IgD-negative memory B cell (primary cell): ENCODE data around the gene XG. TPM values are rescaled to one million over a fixed set of nuclear protein-coding genes. Genes with fewer than 3 reads are reported as not detected.

Experiments
- H3K27ac Mint-ChIP-seq, 3 donors: one replicate each; pipeline ENCODE4 v1.8.0; 2020 to 2022; ENCODE audit warnings: mild to moderate bottlenecking in 3 of 3, mixed read lengths in 3 of 3, moderate library complexity in 1 of 3
- H3K27me3 Mint-ChIP-seq: one replicate; pipeline ENCODE4 v1.8.0; 2021; ENCODE audit warnings: mixed read lengths
- H3K36me3 Mint-ChIP-seq: one replicate; pipeline ENCODE4 v1.8.0; 2020; ENCODE audit warnings: mild to moderate bottlenecking, mixed read lengths
- H3K4me1 Mint-ChIP-seq, 3 donors: one replicate each; pipeline ENCODE4 v1.8.0; 2020 to 2022; ENCODE audit warnings: mixed read lengths in 3 of 3, mild to moderate bottlenecking in 1 of 3
- H3K4me3 Mint-ChIP-seq, 4 donors: one replicate each; pipeline ENCODE4 v1.8.0; 2020 to 2022; ENCODE audit warnings: mild to moderate bottlenecking in 4 of 4, mixed read lengths in 4 of 4, moderate library complexity in 3 of 4
- H3K9me3 Mint-ChIP-seq, 3 donors: one replicate each; pipeline ENCODE4 v1.8.0; 2020 to 2021; ENCODE audit warnings: mixed read lengths in 3 of 3, mild to moderate bottlenecking in 1 of 3
- polyA plus RNA-seq: library from polyadenylated mRNA; unstranded; fragments of 300-500 nt; fragmentation: Illumina TruSeq; gene quantifications from one replicate; pipeline ENCODE4 v1.2.3, GENCODE V29; 2021

The XG gene
- polyA plus RNA-seq, 1 donor from 2014 or later: not detected

DNA sequence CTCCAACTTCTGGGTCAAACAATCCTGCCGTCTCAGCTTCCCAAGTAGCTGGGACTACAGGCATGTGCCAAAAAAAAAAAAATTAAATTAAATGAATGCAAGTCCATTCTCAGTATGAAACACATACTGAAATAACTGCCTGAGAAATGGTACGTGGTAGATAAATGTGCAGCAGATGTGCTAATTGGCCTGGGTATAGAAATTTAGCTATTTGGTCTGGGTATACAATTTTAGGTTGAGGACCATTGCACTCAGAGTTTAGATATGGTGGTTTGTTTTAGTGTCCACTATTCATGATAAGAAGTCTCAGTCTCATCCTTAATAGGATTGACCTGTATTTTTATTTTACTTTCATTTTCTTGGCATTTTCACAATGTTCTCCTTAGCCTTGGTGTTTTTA, 86.1 kb downstream of the XG start:
- no peak overlapping the region for H3K27ac Mint-ChIP-seq
- no peaks in the 10 kb centered on the region for H3K4me1 Mint-ChIP-seq
- H3K9me3 Mint-ChIP-seq: peaks cover 8 to 23% (median 14%) of the 10 kb centered on the region in 3 donors
- no peak overlapping the region for H3K4me3 Mint-ChIP-seq
- H3K36me3 Mint-ChIP-seq: no peaks in the 10 kb centered on the region
- H3K27me3 Mint-ChIP-seq: no peaks in the 10 kb centered on the region

DNA sequence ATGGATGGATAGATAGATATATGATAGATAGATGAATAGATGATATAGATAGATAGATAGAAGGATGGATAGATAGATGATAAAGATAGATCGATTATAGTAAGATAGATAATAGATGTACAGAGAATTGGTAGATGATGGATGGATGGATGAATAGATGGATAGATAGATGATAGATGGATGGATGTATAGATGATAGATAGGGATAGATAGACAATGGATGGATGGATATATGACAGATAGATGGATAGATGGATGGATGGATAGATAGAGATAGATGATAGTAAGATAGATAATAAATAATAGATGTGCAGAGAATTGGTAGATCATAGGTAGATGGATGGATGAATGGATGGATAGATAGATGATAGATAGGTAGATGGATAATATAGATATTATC, 89.1 kb downstream of the XG start:
- H3K9me3 Mint-ChIP-seq: peaks cover 7 to 23% (median 8%) of the 10 kb centered on the region in 3 donors
- no peak overlapping the region for H3K4me3 Mint-ChIP-seq
- no peaks in the 10 kb centered on the region for H3K4me1 Mint-ChIP-seq
- H3K27me3 Mint-ChIP-seq: no peaks in the 10 kb centered on the region
- H3K27ac Mint-ChIP-seq: no peak overlapping the region
- H3K36me3 Mint-ChIP-seq: no peaks in the 10 kb centered on the region

DNA sequence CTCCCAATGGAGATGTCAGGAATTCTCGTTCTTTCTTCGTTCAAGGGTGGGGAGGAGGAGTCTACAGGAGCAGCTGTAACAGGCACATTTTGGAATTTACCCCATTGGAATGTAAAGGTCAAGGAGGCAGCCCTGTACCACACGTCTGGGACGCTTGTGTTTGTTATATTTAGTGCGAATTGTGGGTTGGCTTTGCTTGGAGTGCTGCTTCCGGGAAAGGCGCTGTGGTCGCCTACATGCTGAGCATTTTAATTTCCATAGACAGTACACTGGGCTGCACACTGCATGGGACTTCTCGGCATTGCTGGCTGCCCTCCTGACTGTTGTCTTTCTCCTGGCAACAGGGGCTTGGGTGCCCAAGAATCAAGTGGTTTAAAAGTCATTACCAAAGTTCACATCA, 89.7 kb downstream of the XG start:
- H3K4me3 Mint-ChIP-seq: no peak overlapping the region
- no peak overlapping the region for H3K27ac Mint-ChIP-seq
- no peaks in the 10 kb centered on the region for H3K27me3 Mint-ChIP-seq
- H3K36me3 Mint-ChIP-seq: no peaks in the 10 kb centered on the region
- peaks cover 4 to 23% (median 8%) of the 10 kb centered on the region in 3 donors for H3K9me3 Mint-ChIP-seq
- no peaks in the 10 kb centered on the region for H3K4me1 Mint-ChIP-seq

DNA sequence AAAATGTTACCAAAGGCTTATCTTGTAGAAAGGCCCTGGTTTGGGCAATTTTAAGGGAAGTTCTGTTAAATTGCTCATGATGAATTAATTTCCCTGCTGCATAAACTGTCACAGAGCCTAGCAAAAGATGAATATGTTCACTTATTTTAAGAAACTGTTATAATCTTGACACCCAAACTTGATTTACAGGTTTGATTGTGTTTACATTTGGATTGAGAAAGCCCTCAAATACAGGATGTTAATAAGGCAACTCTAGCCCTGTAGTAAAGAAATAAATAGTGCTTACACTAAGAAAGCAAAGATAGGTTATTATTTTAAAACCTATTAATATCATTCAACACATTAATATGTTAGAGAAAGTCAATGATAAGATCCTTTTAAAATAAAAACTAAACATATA, 95.2 kb downstream of the XG start:
- H3K9me3 Mint-ChIP-seq: no peaks in the 10 kb centered on the region
- peaks cover 2% of the 10 kb centered on the region for H3K27me3 Mint-ChIP-seq
- no peak overlapping the region for H3K27ac Mint-ChIP-seq
- no peaks in the 10 kb centered on the region for H3K4me1 Mint-ChIP-seq
- H3K36me3 Mint-ChIP-seq: peaks cover 1% of the 10 kb centered on the region
- H3K4me3 Mint-ChIP-seq: no peak overlapping the region

DNA sequence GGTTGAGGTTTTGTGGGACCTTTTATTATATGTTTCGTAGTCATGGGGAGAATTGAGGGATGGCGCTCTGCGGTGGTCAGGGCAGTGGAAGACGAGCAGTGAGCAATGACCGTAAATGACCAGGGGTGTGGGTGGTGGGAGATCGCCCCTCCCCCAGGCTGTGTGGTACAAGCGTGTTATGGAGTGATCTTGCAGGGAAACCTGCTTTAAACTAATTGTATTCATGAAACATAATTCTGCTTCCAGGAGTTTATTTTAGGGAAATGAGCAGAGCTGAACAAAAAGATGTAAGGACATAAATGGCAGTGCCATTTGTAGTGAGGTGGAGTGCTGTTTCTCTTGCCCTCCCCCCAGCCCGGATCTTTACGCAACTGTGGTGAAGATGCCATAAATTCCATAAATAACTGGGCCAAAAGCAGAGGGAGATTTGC, 97.0 kb downstream of the XG start:
- peaks cover 0 to 2% (median 0%) of the 10 kb centered on the region in 3 donors for H3K9me3 Mint-ChIP-seq
- H3K27ac Mint-ChIP-seq: no peak overlapping the region
- H3K36me3 Mint-ChIP-seq: peaks cover 1% of the 10 kb centered on the region
- no peak overlapping the region for H3K4me3 Mint-ChIP-seq
- H3K27me3 Mint-ChIP-seq: peaks cover 2% of the 10 kb centered on the region
- no peaks in the 10 kb centered on the region for H3K4me1 Mint-ChIP-seq

DNA sequence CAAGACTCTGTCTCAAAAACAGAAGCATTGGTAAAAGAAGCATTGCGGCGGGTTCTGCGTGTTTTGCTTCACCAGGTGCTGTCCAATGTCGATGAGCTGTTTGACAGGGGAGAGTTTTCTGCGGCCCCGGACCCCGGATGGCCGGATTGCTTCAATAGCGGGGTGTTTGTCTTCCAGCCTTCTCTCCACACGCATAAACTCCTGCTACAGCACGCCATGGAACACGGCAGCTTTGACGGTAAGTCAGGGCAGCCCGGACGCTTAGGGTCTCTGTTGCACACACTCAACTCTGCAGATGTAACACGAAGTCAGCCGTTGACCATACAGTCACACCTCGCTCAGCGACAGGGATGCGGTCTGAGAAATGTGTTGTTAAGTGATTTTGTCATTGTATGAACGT, 103.1 kb downstream of the XG start:
- peaks cover 0 to 3% (median 2%) of the 10 kb centered on the region in 3 donors for H3K9me3 Mint-ChIP-seq
- H3K27me3 Mint-ChIP-seq: peaks cover 4% of the 10 kb centered on the region
- H3K4me1 Mint-ChIP-seq: no peaks in the 10 kb centered on the region
- H3K4me3 Mint-ChIP-seq: no peak overlapping the region
- H3K36me3 Mint-ChIP-seq: peaks cover 1% of the 10 kb centered on the region
- H3K27ac Mint-ChIP-seq: no peak overlapping the region

DNA sequence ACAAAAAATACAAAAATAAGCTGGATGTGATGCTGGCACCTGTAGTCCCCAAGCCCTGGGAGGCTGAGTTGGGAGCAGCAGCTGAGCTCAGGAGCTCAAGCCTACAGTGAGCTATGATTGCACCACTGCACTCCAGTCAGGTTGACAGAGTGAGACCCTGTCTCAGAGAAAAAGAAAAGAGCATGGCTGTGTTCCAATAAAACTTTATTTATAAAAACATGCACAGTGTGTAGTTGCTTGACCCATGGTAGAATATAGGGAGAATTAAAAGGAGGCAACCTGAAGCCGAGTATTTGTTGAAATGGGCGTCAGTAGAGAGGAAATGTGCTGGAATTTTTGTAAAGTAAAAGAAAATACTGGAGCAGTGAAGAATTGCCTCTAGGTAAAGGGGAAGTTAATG, 103.9 kb downstream of the XG start:
- Mint-ChIP-seq H3K4me1 (no peaks in the 10 kb centered on the region), H3K9me3 (peaks cover 0 to 3% (median 2%) of the 10 kb centered on the region in 3 donors)

DNA sequence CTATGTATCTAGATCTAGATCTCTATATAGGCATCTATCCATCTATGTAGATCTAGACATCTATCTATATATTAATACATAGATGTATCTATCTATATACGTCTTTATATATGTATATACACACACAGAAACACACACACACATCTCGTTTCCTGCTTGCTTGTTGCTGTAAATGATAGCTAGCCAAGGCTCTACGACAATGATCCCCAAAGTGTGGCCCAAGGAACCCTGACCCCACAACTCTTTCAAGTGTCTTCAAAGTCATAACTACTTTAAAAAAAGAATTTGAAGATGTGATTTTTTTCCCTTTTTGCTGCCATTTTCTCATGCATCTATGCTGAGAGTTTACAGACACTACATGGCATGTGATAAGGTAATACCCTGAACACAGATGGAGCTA, 105.7 kb downstream of the XG start:
- H3K4me3 Mint-ChIP-seq: no peak overlapping the region
- peaks cover 0 to 3% (median 2%) of the 10 kb centered on the region in 3 donors for H3K9me3 Mint-ChIP-seq
- H3K36me3 Mint-ChIP-seq: no peaks in the 10 kb centered on the region
- no peaks in the 10 kb centered on the region for H3K4me1 Mint-ChIP-seq
- no peak overlapping the region for H3K27ac Mint-ChIP-seq
- peaks cover 3% of the 10 kb centered on the region for H3K27me3 Mint-ChIP-seq

More for the DNA sequence above, 103.9 kb downstream of the XG start:
- no peak overlapping the region for H3K4me3 Mint-ChIP-seq
- H3K27ac Mint-ChIP-seq: no peak overlapping the region
- no peaks in the 10 kb centered on the region for H3K36me3 Mint-ChIP-seq
- H3K27me3 Mint-ChIP-seq: peaks cover 4% of the 10 kb centered on the region

DNA sequence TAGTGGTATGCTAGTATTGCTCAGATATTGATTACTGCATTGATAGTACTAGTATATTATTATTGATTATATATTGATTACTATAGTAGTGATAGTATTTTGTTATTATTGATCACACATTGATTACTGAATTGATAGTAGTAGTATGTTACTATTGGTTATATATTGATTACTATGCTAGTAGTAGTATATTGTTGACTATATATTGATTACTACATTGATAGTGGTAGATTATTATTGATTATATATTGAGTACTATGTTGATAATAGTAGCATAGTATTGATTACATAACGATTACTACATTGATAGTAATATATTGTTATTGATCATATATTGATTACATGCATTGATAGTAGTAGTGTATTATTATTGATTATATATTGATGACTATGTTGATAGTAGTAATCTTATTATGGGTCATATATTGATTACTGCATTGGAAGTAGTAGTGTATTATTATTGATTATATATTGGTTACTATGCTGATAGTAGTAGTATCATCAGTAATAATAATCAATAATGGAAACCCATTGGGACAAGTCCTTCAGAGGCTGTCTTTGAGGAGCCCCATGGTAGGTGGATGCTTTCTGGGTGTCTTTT, 107.5 kb downstream of the XG start:
- Mint-ChIP-seq H3K9me3 (peaks cover 0 to 3% (median 0%) of the 10 kb centered on the region in 3 donors), H3K4me1 (no peaks in the 10 kb centered on the region), H3K36me3 (no peaks in the 10 kb centered on the region), H3K27ac (no peak overlapping the region), H3K4me3 (no peak overlapping the region), H3K27me3 (peaks cover 6% of the 10 kb centered on the region)

DNA sequence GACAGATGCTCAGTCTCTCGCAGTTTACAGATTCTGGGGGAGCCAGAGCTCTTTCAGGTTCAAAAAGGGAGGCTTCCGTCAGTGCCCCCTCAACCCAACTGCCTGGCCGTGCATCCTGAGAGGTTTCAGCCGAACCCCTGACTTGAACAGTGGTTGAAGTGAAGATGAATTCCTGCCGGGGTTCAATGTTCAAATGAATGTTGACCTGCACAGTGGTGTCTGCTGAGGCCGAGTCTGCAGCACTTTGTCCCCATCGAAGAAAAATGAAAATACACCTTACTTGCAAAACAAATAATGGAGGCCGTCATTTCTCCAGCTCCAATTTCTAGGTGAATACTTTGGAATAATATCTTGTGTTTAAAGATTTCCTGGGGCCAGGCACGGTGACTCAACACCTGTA, 110.6 kb downstream of the XG start:
- Mint-ChIP-seq H3K36me3 (no peaks in the 10 kb centered on the region), H3K27ac (no peak overlapping the region), H3K9me3 (no peaks in the 10 kb centered on the region), H3K4me1 (no peaks in the 10 kb centered on the region), H3K4me3 (no peak overlapping the region), H3K27me3 (peaks cover 4% of the 10 kb centered on the region)

DNA sequence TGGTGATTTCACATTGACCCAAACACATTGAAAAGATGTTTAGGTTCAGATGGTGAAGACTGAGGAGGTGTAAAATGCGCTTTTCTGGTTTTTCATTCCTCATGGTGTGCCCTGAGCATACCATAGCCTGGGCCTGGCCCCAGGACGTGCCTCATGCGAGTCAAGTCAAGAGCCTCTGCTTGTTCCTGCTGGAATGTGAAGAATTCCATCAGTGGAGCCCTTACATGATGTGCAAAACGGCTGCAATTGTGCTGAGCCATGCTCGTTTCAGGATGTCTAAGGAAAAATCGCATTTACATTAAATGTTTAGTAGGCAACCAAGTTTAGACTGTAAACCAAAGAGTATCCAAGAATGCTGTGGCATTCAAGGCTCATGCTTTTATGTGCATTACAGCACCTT, 111.8 kb downstream of the XG start:
- Mint-ChIP-seq H3K36me3 (no peaks in the 10 kb centered on the region), H3K4me1 (no peaks in the 10 kb centered on the region), H3K9me3 (no peaks in the 10 kb centered on the region), H3K27me3 (peaks cover 4% of the 10 kb centered on the region), H3K4me3 (no peak overlapping the region), H3K27ac (no peak overlapping the region)

Other genes with a start within 250 kb of the XG start
- gene CD99, start 60.7 kb upstream of the XG start, polyA plus RNA-seq: 278 TPM
- not detected for gene GYG2, start 76.9 kb downstream of the XG start, polyA plus RNA-seq
- 5.4 TPM for gene ARSD, start 177.3 kb downstream of the XG start, polyA plus RNA-seq